Bone marrow (tissue), 2 donors: ENCODE measurements around the gene SS18L1.
A peak's percentile ranks its signal among the peaks of the same experiment; 100 is the strongest.

Experiments used
- DNase-seq, 2 donors: peaks; one replicate each; lab custom pipeline; 2025; lab: John Stamatoyannopoulos, UW

The SS18L1 gene

DNA sequence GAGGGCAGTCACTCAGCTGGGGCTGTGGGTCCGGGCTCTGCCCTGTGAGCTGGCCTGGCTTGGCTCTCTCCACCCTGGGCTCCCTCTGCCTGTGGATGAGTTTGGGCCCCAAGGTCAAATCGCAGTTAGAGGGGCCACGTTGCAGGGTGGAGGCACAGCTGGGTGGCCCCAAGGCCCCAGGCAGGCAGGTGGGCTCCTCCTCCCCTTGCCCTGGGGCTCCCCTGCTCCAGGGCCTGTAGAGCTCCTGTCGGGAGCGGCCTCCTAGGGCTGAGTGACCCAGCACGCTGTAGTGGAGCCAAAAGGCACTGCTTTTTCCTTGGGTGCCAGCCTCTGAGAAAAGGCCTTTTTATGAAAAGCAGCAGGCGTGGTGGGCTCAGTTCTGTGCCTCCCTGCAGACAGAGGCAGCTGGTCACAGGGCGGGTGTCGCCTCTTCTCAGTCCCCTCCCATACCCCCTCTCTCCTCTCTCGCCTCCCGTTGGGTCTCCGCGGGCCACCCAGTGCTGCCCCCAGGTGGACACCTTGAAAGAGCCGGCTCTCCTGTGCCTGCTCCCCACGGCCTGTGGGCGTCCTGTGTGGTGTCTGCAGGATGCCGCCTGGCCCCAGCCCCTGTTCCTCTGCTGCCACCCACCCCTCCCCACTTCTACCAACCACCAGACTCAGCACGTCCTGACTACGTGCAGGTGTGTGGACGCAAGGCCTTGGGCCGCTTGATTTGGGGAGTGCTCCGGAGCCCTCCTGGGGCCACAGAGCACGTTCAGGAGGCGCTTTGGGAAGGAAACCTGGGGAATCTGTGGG, 13.2 kb downstream of the SS18L1 start:
- peak; percentile 26 to 63 for DNase-seq

DNA sequence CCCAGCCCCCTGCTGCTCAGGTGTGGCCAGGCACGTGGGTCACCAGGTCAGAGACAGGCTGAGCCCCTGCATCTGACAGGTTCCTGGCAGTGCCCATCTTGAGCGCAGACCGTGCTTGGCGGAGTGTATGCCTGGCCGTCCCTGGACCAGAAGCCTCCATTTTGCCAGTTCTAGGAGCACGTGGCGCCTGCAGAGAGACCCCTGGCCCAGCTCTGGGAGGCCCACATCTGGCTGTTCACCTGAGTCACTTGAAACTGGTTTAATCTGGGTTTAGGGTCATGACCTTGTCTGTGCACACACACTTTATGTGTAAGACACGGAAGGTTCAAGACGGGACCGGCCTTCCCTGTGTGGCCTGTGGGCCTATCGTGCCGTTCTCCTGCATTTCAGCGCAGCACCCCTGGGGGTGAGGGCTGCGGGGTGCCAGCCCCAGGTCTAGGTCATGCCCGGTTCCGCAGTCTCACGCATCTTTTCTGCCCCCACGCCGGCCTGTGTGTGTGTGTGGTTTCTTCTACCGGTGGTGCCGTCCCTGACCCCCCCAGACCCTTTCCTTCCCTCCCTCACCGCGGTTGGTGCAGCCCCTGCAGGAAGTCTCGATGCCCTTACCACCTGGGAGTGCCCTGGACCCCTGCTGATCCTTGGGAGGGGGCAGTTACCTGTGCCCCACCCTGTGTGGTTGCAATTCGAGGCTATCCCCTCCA, 14.0 kb downstream of the SS18L1 start:
- DNase-seq, result no peak

DNA sequence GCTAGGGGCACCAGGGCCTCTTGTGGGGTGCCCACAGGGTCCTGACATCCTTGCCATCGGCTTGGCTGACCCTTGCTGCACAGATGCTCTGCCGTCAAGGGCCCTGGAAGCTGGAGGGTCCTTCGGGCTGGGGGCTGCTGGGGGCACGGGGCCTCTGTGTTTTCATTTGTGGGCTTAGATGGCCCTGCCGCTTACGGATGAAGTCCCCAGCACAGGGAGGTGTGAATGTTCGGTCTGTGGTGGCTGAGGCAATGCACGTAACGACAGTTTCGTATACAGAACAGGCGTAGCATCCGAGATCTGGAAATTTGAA, 14.5 kb downstream of the SS18L1 start:
- DNase-seq, result no peak

DNA sequence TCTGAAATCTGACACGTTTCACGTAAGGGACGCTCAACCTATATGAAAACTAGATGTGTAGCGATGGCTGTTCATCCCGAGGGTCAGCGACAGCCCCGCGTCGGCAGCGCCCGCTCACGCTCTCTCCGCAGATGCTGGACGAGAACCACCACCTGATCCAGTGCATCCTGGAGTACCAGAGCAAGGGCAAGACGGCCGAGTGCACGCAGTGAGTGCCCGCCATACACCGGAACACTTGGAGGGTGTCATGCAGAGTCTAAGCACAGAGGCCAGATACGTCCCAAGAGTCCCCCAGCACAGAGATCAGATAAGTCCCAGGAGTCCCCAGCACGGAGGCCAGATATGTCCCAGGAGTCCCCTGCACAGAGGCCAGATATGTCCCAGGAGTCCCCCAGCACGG, 15.0 kb downstream of the SS18L1 start:
- no peak for DNase-seq

DNA sequence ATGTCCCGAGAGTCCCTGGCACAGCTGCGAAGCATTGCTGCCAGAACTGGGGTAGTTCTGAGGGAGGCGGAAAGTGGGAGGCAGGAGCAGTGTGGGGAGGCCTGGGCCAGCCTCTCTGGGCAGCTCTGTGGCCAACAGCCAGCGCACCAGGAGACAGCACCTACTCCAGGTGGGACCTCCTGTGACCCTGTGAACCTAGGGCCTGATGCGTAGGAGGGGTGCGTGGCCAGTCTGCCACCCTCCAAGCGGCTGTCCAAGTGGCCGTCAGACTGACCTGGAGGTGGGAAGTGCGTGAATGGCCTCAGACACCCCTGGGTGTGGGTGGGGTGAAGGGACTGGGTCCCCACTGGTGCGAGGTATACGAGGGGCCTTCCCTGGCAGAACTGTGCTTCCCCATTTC, 15.5 kb downstream of the SS18L1 start:
- DNase-seq, result no peak

DNA sequence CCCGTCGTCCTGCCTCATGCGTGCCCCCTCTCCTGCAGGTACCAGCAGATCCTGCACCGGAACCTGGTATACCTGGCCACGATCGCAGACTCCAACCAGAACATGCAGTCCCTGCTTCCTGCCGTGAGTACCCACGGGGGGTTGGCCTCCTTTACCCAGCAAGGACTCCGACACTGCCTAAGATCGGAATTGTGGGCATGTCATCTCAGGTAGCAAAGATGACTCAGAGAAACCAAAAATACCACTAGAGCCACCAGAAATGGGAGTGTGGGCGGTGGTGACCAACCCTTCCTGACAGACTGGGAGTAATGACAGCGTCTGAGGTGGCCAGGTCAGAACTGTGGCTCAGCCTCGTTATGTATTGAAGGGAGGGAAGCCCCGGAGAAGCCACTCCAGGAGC, 16.3 kb downstream of the SS18L1 start:
- no peak for DNase-seq

DNA sequence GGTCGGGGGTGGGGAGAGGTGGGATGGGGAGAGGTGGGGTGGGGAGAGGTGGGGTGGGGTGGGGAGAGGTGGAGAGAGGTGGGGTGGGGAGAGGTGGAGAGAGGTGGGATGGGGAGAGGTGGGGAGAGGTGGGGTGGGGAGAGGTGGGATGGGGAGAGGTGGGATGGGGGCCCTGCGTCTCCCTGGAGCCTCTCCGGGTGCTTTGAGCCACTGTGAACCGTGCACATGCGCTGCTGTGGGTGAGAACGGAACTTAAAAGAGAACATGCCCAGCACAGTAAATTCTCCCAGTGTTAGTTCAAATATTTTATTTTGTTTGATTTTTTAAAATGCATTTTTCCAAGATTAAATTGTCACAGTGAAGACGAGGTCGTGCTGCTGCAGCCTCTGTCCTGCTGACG, 16.7 kb downstream of the SS18L1 start:
- no peak for DNase-seq

DNA sequence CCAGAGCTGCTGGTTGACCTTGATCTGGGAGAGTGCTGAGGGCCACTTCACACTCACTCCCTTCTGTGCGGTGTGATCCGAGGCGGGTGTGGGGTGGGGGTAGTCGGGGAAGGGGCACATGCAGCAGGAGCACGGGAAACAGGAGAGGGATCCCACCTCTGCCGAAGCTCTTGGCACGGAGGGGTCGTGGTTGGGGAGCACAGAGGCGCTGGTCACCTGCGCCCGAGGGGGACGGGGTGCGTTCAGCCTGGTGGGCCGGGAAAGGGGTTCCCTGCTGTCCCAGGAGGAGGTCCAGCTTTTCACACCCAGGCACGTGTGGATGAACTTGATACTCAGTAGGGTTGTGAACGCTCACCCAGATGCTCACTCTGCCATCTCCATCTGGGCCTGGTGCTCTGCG, 17.3 kb downstream of the SS18L1 start:
- no peak for DNase-seq

DNA sequence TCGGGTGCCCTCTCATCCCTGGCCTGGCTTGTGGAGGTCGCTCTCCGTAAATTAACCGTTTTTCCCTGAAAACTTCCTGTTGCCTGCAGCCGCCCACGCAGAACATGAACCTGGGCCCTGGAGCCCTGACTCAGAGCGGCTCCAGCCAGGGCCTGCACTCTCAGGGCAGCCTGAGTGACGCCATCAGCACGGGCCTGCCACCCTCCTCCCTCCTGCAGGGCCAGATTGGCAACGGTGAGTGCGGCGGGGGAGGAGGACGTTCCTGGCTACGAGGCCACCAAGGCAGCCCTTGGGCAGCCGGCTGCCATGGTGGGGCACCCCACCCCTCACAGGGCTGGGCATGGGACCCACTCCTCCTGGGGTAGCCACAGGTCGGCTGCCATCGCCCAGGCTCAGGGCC, 17.8 kb downstream of the SS18L1 start:
- no peak for DNase-seq

DNA sequence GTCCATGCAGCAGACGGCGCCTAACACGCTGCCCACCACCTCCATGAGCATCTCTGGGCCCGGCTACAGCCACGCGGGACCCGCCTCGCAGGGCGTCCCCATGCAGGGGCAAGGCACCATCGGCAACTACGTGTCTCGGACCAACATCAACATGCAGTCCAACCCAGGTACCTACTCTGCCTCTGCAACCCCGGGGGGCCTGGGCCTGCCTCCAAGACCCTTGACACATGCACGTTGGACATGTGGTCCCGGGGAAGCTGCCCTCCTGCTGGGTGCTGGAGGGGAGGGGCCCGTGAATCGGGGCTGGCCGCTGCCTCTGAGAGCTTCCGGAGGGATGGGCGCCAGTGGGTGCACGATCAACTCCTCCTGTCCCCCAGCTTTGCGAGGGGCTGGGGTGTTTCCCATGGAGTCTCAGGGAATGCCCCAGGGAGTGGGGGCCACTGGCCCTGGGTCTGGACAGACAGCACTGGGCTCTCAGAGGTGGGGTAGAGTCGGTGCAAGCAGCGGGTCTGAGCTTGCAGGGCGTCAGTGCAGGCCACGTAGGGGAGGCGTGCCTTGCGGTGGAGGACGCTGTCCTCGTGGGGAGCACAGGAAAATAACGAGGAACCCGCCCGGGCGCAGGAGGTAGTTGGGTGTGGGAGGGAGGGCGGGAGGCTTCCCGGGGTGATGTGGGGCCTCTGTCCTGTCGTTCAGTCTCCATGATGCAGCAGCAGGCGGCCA, 19.4 kb downstream of the SS18L1 start:
- no peak for DNase-seq

DNA sequence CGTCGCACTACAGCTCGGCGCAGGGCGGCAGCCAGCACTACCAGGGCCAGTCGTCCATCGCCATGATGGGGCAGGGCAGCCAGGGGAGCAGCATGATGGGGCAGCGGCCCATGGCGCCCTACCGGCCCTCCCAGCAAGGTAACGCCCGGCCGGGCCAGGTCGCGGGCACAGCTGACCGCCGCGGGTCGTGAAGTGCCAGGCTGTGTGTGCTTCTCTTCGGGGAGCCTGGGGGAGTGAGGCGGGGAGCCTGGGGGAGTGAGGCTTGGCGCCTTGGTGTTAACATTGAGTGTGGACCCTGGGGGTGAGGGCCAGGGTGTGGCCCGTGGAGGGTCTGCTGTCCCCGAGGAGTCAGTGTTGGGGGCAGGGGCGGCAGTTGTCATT, 19.9 kb downstream of the SS18L1 start:
- DNase-seq, result no peak

DNA sequence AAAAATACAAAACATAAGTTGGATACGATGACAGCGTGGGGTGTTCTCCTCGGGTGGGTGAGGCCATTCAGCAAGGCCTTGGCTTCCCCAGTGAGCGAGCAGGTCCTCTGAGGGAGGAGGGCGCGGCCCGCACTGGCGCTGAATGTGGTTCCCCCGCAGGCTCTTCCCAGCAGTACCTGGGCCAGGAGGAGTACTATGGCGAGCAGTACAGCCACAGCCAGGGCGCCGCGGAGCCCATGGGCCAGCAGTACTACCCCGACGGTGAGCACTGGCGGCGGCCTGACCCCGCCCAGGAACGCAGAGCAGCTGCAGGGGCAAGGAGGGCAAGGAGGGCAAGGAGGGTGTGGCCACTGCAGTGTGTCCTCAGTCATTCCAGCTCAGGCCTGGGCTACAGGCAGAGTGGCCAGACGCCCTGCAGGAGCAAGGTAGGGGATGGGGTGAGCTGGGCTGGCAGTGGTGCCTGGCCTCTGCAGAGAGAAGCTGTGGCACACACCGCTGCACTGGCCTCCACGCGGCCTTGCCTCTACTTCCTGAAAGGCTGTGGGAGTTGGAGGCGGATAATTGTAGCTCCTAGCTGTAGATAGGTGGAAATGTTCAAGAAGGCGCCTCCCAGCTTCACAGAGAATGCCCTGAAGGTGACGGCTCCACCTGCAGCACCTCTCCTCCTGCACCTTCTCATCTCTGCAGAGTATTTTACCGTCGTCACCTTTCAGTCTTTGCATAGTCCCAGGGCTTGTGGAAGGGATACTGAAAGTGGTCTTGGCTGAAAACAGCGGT, 20.6 kb downstream of the SS18L1 start:
- no peak for DNase-seq

DNA sequence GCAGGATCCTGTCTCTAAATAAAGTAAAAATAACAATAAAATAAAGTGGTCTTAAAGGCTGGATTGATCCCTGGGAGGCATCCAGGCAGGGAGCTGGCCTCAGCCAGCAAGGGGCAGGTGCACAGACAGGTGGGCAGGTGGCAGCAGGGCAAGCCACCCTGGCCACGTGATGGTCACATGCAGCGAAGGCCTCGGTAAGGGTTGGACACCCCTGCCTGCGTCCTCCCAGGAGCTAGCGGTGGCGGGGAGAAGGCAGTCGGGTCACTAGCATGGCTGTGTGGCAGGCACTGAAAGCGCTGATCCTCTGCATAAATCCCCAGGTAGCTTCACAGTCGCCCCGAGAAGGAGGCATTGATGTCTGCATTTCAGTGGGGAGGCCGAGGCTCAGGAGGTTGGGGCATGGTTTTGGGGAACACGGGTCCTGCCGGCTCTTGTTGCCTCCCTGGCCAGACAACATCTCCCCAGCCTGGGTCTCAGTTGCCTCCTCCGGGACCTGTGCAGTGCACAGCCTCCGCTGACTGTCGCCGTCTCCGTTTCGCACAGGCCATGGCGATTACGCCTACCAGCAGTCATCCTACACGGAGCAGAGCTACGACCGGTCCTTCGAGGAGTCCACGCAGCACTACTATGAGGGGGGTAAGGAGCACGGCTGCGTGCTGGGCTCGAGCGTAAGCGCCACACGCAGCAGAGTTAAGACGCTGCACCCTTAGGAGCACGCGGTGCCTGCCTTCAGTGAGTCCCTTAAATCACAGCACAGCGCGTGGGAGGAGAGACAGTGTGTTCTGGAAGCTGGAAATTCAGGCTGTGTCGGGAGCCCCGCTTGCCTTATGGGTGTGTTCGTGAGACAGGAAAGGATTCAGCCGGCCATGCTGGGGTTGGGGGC, 21.6 kb downstream of the SS18L1 start:
- DNase-seq, result no peak

DNA sequence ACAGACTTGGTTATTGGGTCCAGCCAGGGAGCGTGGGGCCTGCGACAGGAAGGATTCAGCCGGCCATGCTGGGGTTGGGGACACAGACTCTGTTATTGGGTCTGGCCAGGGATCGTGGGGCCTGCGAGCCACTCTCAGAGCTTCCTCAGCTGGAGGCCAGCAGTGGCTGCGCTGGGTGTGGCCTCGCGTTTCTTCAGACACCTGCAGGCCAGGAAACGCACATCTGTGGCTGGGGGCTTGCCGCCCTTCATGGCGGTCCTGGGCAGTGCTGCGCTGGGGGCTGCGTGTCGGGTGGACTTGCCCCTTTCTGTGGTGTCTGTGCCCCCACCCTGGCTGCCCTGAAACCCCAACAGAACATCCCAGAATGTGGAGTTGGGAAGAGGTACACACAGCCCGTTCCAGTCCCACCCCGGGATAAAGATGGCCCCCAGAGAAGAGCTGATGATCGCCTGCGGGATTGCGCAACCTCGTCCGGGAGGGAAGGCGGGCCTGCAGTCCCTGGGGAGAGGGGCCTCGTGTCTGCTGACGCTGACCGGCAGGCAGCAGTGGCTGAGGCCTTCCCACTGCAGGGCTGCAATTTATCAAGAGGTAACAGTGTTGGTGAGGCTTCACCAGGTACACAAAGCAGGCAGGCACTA, 22.3 kb downstream of the SS18L1 start:
- no peak for DNase-seq

DNA sequence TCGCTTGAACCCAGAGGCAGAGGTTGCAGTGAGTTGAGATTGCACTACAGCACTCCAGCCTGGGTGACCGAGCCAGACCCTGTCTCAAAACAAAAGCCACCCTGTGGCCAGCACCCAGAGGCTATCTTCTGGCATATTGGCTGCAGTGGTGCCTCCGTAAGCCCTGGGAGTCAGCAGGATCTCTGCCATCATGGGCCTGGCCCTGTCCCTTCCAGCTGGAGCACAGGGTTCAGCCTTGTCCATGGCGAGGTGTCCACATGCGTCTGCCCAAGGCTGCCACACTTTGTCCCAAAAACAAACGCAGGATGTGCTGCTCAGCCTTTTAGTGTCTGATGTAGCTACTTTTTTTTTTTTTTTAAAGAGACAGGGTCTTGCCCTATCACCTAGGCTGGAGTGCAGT, 23.9 kb downstream of the SS18L1 start:
- DNase-seq, result no peak

DNA sequence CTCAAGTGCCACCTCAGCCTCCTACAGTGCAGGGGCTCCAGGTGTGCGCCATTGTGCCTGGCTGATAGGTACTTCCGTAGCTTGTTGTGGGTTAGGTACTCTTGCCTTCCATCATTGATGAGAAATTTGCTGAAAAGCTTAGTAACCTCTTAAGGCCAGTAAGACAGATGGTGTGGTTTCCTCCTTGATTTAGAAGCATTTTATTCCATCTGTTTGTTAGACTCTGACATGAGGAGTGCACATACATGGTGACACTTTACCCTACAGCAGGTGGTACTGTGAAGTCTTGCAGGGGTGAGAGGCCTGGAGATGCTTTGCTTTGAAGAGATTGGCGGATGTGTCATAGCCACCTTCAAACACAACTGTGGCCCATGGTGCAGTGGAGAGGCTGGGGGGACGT, 24.5 kb downstream of the SS18L1 start:
- no peak for DNase-seq

DNA sequence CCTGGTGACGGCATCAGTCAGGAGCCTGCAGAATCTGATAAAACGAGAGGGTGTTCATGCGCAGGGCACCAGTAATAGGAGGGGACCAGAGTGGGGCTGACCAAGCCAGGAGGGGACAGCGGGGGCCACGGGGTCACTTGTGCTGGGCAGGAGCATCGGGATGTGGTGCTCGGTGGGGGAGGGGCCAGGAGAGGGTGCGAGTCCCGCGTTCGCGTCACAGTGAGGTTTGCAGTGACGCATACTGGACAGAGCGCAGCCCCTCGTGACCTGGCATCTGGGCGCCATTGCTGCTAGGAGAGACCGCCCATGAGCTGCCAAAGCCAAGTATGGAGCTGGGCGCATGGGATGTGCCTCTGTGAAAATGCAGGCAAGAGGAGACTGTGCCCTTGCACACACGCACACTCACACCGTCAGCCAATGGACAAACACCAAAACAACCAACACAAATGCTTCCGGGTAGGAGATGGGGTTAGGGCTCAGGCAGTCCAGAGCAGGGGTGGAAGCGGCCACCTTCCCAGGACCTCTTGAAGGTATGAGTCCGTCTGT, 25.4 kb downstream of the SS18L1 start:
- DNase-seq, result no peak

DNA sequence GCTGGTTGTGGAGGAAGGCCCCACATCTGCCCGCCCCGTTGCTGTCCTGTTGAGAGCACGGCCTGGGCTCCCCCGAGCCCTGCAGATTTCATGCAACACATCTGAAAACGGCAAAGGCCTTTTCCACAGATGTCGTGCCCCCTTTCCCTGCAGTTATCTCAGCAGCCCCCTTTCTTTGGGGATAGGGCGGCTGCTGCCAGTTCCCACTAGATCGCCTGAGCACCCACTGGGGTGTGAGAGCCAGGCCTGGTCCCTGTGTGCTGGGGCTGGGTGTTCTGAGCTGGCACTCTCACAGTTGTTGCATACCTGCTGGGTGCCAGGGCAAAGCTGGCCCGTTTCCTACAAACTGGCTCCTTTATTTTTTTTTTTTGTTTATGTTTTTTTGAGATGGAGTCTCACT, 27.0 kb downstream of the SS18L1 start:
- no peak for DNase-seq

DNA sequence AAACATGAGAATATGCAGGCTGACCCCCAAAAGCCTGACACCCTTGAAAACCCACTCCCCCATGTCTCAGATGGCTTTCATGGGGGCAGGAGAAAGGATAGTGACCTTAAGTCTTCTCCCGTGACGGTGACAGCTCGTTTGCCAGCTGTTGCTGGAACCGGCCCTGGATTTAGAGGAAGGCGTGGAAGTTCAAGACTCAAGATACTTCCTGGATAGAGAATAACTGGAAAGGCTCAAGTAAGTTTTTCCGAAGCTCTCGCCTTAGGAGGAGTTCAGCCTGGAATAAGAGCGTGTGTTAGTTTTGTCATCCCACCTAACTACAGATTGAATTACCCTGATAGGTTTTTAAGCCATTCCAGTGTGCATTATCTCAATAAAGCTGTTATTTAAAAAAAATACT, 27.7 kb downstream of the SS18L1 start:
- no peak for DNase-seq

DNA sequence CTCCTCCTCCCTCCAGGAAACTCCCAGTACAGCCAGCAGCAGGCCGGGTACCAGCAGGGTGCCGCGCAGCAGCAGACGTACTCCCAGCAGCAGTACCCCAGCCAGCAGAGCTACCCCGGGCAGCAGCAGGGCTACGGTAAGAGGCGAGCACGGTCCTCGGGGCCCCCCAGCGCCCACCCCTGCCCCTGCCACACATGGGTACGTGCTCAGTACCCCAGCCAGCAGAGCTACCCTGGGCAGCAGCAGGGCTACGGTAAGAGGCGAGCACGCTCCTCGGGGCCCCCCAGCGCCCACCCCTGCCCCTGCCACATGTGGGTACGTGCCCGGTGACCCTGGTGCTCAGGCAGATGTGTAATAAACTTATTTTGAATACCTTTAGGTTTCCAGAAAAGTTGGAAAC, 29.1 kb downstream of the SS18L1 start:
- no peak for DNase-seq
